CD4-positive, alpha-beta T cell treated with Interleukin-17A for 4 hours (primary cell): ENCODE measurements around the gene NPIPB6.

Experiments
- DNase-seq: peaks from one replicate; pipeline ENCODE4 v3.0.0-alpha.2; 2020; ENCODE audit warnings: mixed read lengths

The NPIPB6 gene

DNA sequence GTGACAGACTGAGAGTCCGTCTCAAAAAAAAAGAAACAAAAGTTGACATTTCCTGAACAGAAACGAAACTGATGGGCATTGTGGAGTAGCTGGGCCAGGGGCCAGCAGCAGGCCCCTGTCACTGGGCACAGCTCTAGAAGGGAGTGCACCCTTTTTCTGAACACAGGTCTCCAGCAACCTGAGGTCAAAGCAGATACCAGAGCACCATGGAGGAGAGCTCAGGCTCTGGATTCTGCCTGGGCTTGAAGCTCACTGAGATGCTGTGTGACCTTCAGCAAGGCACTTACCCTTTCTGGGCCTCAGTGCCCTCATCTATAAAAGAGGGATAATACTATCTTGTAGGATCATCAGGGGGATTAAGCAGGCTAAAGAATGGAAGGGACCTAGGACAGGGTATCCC is 66.0 kb downstream of the NPIPB6 start:
- DNase-seq = no peak

DNA sequence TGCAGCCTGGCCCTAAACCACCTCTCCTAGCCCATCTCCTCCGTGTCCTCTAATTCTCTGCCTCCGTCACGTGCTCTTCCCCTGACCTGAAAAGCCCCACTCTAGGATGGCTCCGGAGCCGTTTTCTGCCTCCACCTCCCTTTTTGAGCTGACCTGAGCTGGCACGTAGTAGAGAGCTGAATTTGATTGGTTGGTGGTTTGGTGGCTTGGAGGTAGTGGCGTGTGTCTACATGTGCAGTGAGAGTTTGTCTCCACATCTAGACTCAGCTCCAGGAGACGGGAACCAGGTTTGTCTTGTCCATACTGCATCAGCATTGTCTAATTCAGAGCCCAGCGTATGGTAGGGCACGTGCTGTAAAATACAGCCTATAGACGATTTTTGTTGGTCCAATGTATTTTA is 68.0 kb downstream of the NPIPB6 start:
- DNase-seq = no peak

- no peak for DNase-seq
Observed at GRCh38 chr16:28294201-28294600, 69.1 kb downstream of the NPIPB6 start.

DNA sequence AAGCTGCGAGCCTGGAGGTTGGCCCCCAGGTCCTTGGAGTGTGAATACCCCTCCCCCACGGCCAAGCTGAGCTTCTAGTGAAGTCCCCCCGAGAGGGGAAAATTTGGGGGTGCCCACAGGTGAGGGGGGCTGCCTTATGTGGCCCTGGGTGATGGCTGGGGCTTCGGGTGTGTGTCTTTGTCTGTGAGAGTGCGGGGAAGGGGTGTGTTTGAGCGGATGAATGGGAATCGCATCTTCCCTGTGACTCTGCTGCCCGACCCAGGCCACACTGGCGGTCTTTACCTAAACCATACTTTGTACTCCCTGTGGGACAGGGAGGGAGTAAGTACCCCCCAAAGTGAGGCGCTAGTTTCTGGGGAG is 69.7 kb downstream of the NPIPB6 start:
- no peak for DNase-seq

DNA sequence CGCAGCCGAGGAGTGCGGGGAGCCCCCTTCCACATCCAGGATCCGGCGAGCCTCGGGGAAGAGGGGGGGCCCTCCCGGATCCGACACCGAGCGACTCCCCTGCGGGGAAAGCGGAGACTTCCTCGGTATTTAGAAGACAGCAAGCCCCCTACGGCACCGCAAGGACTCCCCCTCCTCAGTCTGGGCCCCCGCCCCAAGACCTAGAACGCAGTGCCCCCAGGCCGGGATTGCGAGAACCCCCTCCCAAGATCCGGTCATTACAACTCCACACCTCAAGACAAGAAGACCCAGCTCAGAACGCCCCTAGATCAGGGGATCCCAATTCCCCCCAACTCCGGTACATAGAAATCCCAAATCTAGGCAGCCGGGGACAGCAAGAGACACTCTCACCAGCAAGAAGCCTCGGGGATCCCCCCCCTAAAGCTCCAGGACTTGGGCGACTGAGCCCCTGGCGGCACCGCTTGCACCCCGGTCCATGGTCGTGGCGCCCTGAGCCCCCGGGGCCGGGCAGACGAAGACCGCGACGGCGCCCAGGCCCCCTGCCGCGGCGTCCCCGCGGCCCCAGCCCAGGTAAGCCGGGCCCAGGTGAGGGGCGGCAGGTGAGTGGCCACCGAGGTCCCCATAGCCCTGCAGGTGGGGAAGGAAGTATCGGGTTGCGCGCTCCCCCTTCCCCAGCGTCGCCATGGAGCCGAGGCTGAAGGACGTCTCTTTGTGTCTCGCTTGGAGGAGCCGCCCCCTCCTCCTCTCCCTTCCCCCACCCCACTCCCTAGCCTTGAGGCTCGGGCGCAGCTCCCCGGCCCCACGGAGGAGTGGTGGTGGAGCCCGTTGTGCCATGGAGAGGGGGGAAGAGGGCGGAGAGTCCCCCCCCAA is 70.3 kb downstream of the NPIPB6 start:
- DNase-seq = peak; percentile 65
